ENCODE data around the gene ZNF783.

GRCh38 chr7:149306854-149307253, 44.9 kb downstream of the ZNF783 start:
- TF ChIP-seq, protein P1, sequence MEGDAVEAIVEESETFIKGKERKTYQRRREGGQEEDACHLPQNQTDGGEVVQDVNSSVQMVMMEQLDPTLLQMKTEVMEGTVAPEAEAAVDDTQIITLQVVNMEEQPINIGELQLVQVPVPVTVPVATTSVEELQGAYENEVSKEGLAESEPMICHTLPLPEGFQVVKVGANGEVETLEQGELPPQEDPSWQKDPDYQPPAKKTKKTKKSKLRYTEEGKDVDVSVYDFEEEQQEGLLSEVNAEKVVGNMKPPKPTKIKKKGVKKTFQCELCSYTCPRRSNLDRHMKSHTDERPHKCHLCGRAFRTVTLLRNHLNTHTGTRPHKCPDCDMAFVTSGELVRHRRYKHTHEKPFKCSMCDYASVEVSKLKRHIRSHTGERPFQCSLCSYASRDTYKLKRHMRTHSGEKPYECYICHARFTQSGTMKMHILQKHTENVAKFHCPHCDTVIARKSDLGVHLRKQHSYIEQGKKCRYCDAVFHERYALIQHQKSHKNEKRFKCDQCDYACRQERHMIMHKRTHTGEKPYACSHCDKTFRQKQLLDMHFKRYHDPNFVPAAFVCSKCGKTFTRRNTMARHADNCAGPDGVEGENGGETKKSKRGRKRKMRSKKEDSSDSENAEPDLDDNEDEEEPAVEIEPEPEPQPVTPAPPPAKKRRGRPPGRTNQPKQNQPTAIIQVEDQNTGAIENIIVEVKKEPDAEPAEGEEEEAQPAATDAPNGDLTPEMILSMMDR (IDR thresholded peaks at IDR 0.05; ENCODE audit: low read length) = no peak
- TF ChIP-seq EZH2 (optimal IDR thresholded peaks at IDR 0.05; ENCODE audit: low read depth, low read length) = no peak
